ENCODE measurements around the gene INF2.

Gene INF2

GRCh38 chr14:104768437-104769323, 79.3 kb downstream of the INF2 start:
- Histone ChIP-seq H3K9ac (no peak overlapping the region), H3K36me3 (ENCODE audit: insufficient read depth) (no peaks in the 10 kb centered on the region), H3K27me3 (ENCODE audit: insufficient read depth, low read depth) (no peaks in the 10 kb centered on the region), H3K4me2 (no peak overlapping the region), H3K79me2 (ENCODE audit: insufficient read depth, low read depth) (no peaks in the 10 kb centered on the region), H3K4me1 (ENCODE audit: low read depth, poor library complexity, severe bottlenecking) (no peaks in the 10 kb centered on the region), H4K20me1 (ENCODE audit: insufficient read depth) (no peaks in the 10 kb centered on the region), H2AFZ (ENCODE audit: low read depth) (no peak overlapping the region), H3K4me3 (IDR thresholded peaks at IDR 0.05; ENCODE audit: insufficient read depth, low read depth, low read length) (no peak overlapping the region), H3K27ac (no peak overlapping the region)
- TF ChIP-seq CTCF (conservative IDR thresholded peaks at IDR 0.05; ENCODE audit: low read depth, low read length): peak; percentile 58

GRCh38 chr14:104769324-104770071, 80.1 kb downstream of the INF2 start:
- H2AFZ ChIP-seq (ENCODE audit: low read depth): no peak overlapping the region
- no peak for TF ChIP-seq CTCF (conservative IDR thresholded peaks at IDR 0.05; ENCODE audit: low read depth, low read length)
- no peaks in the 10 kb centered on the region for H3K36me3 ChIP-seq (ENCODE audit: insufficient read depth)
- no peaks in the 10 kb centered on the region for H3K27me3 ChIP-seq (ENCODE audit: insufficient read depth, low read depth)
- H3K4me1 ChIP-seq (ENCODE audit: low read depth, poor library complexity, severe bottlenecking): no peaks in the 10 kb centered on the region
- no peaks in the 10 kb centered on the region for H4K20me1 ChIP-seq (ENCODE audit: insufficient read depth)
- H3K9ac ChIP-seq: no peak overlapping the region
- H3K4me3 ChIP-seq (IDR thresholded peaks at IDR 0.05; ENCODE audit: insufficient read depth, low read depth, low read length): no peak overlapping the region
- no peak overlapping the region for H3K4me2 ChIP-seq
- no peaks in the 10 kb centered on the region for H3K79me2 ChIP-seq (ENCODE audit: insufficient read depth, low read depth)
- H3K27ac ChIP-seq: no peak overlapping the region

GRCh38 chr14:104770072-104770579, 80.7 kb downstream of the INF2 start:
- Histone ChIP-seq H3K4me1 (ENCODE audit: low read depth, poor library complexity, severe bottlenecking) (no peaks in the 10 kb centered on the region), H3K9ac (no peak overlapping the region), H3K4me3 (IDR thresholded peaks at IDR 0.05; ENCODE audit: insufficient read depth, low read depth, low read length) (no peak overlapping the region), H4K20me1 (ENCODE audit: insufficient read depth) (no peaks in the 10 kb centered on the region), H3K4me2 (no peak overlapping the region), H3K27me3 (ENCODE audit: insufficient read depth, low read depth) (no peaks in the 10 kb centered on the region), H2AFZ (ENCODE audit: low read depth) (no peak overlapping the region), H3K27ac (no peak overlapping the region), H3K79me2 (ENCODE audit: insufficient read depth, low read depth) (no peaks in the 10 kb centered on the region), H3K36me3 (ENCODE audit: insufficient read depth) (no peaks in the 10 kb centered on the region)
- no peak for TF ChIP-seq CTCF (conservative IDR thresholded peaks at IDR 0.05; ENCODE audit: low read depth, low read length)

GRCh38 chr14:104770851-104771272, 81.4 kb downstream of the INF2 start:
- Histone ChIP-seq H3K4me1 (ENCODE audit: low read depth, poor library complexity, severe bottlenecking) (no peaks in the 10 kb centered on the region), H4K20me1 (ENCODE audit: insufficient read depth) (no peaks in the 10 kb centered on the region), H2AFZ (ENCODE audit: low read depth) (no peak overlapping the region), H3K4me2 (no peak overlapping the region), H3K36me3 (ENCODE audit: insufficient read depth) (no peaks in the 10 kb centered on the region), H3K27me3 (ENCODE audit: insufficient read depth, low read depth) (no peaks in the 10 kb centered on the region), H3K79me2 (ENCODE audit: insufficient read depth, low read depth) (no peaks in the 10 kb centered on the region), H3K9ac (no peak overlapping the region), H3K27ac (no peak overlapping the region), H3K4me3 (IDR thresholded peaks at IDR 0.05; ENCODE audit: insufficient read depth, low read depth, low read length) (no peak overlapping the region)
- TF ChIP-seq CTCF (conservative IDR thresholded peaks at IDR 0.05; ENCODE audit: low read depth, low read length): peak; percentile 30; the same call in 1 of the 2 replicates
